HG02610 (cell line): ENCODE results near the gene SORBS2.
"Not testable (repeated sequence)": the region's sequence is repeated elsewhere in the genome, so short reads cannot be mapped to it uniquely, and the experiment has no call there.

Experiments
- ATAC-seq: cut with Tn5 transposase; IDR thresholded peaks from one replicate; pipeline ENCODE4 v1.9.1; 2021; ENCODE audit warnings: mild to moderate bottlenecking, moderate library complexity; ENCODE audit not compliant: unreplicated experiment

SORBS2 gene

GRCh38 chr4:185811509-185812364 is at the start of gene SORBS2:
SORBS2 (minus strand) TSS chr4:185812194; CDS start chr4:185690571, 121,623 bp downstream.
- ATAC-seq, result peak; percentile 88

- no peak for ATAC-seq
Measured at GRCh38 chr4:185859111-185859510, 47.1 kb upstream of the SORBS2 start.

- not testable (repeated sequence) for ATAC-seq
Measured at GRCh38 chr4:185857561-185857960, 45.6 kb upstream of the SORBS2 start.

- ATAC-seq, result no peak
Measured at GRCh38 chr4:185853841-185854240, 41.8 kb upstream of the SORBS2 start.

GRCh38 chr4:185852961-185853360 is 41.0 kb upstream of the SORBS2 start:
- ATAC-seq, result no peak

GRCh38 chr4:185849664-185850550 is 37.9 kb upstream of the SORBS2 start:
- no peak for ATAC-seq

GRCh38 chr4:185847352-185848097 is 35.5 kb upstream of the SORBS2 start:
- no peak for ATAC-seq

GRCh38 chr4:185846505-185847150 is 34.6 kb upstream of the SORBS2 start:
- no peak for ATAC-seq

- ATAC-seq, result no peak
Measured at GRCh38 chr4:185845966-185846365, 34.0 kb upstream of the SORBS2 start.

GRCh38 chr4:185841451-185841850 is 29.5 kb upstream of the SORBS2 start:
- no peak for ATAC-seq

GRCh38 chr4:185840953-185841352 is 29.0 kb upstream of the SORBS2 start:
- no peak for ATAC-seq

- no peak for ATAC-seq
Measured at GRCh38 chr4:185840201-185840600, 28.2 kb upstream of the SORBS2 start.

- ATAC-seq, result no peak
Measured at GRCh38 chr4:185839770-185840169, 27.8 kb upstream of the SORBS2 start.

- ATAC-seq, result no peak
Measured at GRCh38 chr4:185839194-185839712, 27.3 kb upstream of the SORBS2 start.

- no peak for ATAC-seq
Measured at GRCh38 chr4:185838514-185839193, 26.7 kb upstream of the SORBS2 start.

- no peak for ATAC-seq
Measured at GRCh38 chr4:185838104-185838452, 26.1 kb upstream of the SORBS2 start.

GRCh38 chr4:185837415-185838103 is 25.6 kb upstream of the SORBS2 start:
- no peak for ATAC-seq

- ATAC-seq, result no peak
Measured at GRCh38 chr4:185836241-185837084, 24.5 kb upstream of the SORBS2 start.
